ENCODE measurements around the gene TNFSF10. TPM values are rescaled to one million over a fixed set of nuclear protein-coding genes. Genes with fewer than 3 reads are reported as not detected.

TNFSF10 gene
- total and polyA plus RNA-seq, 2 experiments from 2014 or later = not detected

DNA sequence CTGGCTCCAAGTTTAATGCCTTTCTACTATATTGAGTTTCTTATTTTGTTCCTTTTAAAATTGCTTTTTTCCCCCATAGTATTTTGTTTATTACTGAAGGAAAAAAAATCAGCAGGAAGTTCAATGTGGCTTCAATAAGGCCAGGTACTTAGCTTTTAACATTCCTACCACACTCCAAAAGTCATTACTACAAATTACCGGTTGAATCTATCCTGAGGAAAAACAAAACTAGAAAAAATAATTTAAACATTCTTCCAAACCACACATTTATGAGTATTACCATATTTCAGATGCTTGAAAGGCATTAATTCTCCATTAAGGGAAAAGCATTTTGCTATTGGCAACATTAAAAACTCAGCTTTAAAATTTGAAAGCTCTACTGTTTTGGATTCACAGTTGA, 20.2 kb upstream of the TNFSF10 start:
- Histone ChIP-seq H3K4me2 (ENCODE audit: unreplicated experiment) (no peak overlapping the region), H3K27me3 (replicated peaks; ENCODE audit: insufficient read depth) (no peaks in the 10 kb centered on the region), H3K4me3 (no peak overlapping the region), H4K20me1 (ENCODE audit: insufficient read depth) (no peaks in the 10 kb centered on the region), H3K9ac (no peak overlapping the region), H3K4me1 (ENCODE audit: insufficient read depth) (peaks cover 12% of the 10 kb centered on the region), H3K27ac (no peak overlapping the region), H3K9me3 (ENCODE audit: low read depth) (no peaks in the 10 kb centered on the region), H3K36me3 (ENCODE audit: low read depth) (no peaks in the 10 kb centered on the region), H2AFZ (peak overlapping the region; percentile 3; the same call in 1 of the 2 replicates), H3F3A (ENCODE audit: insufficient read depth) (peaks cover 6% of the 10 kb centered on the region; the same call in 1 of the 2 replicates), H3K9me2 (ENCODE audit: insufficient read depth) (no peaks in the 10 kb centered on the region), H3K79me2 (ENCODE audit: insufficient read depth) (no peaks in the 10 kb centered on the region)
- DNase-seq = no peak
- WGBS, 2 experiments (ENCODE audit: low coverage in 1 of 2, low lambda C conversion rate in 2 of 2, missing lambda C conversion rate in 2 of 2) = 86 to 93% methylated on average over 1 of the region's 1 CpG
- in situ Hi-C loops (cut with MboI) = no loop called here
- TF ChIP-seq EZH2 (IDR thresholded peaks at IDR 0.05; ENCODE audit: insufficient read depth, poor library complexity, severe bottlenecking) (no peak), EZH2phosphoT487 (IDR thresholded peaks at IDR 0.05; ENCODE audit: insufficient read depth, low read depth) (no peak)

- WGBS, 2 experiments (ENCODE audit: low coverage in 1 of 2, low lambda C conversion rate in 2 of 2, missing lambda C conversion rate in 2 of 2) = 62 to 72% methylated on average over 3 of the region's 3 CpGs
- TF ChIP-seq EZH2phosphoT487 (IDR thresholded peaks at IDR 0.05; ENCODE audit: insufficient read depth, low read depth) (no peak), EZH2 (IDR thresholded peaks at IDR 0.05; ENCODE audit: insufficient read depth, poor library complexity, severe bottlenecking) (no peak)
- Histone ChIP-seq H3K4me1 (ENCODE audit: insufficient read depth) (peaks cover 12% of the 10 kb centered on the region), H3K27me3 (replicated peaks; ENCODE audit: insufficient read depth) (no peaks in the 10 kb centered on the region), H3K4me3 (no peak overlapping the region), H2AFZ (peak overlapping the region; percentile 3; the same call in 1 of the 2 replicates), H3K79me2 (ENCODE audit: insufficient read depth) (no peaks in the 10 kb centered on the region), H3F3A (ENCODE audit: insufficient read depth) (peaks cover 6% of the 10 kb centered on the region; the same call in 1 of the 2 replicates), H3K27ac (no peak overlapping the region), H3K9ac (no peak overlapping the region), H4K20me1 (ENCODE audit: insufficient read depth) (no peaks in the 10 kb centered on the region), H3K9me2 (ENCODE audit: insufficient read depth) (no peaks in the 10 kb centered on the region), H3K9me3 (ENCODE audit: low read depth) (no peaks in the 10 kb centered on the region), H3K4me2 (ENCODE audit: unreplicated experiment) (no peak overlapping the region), H3K36me3 (ENCODE audit: low read depth) (no peaks in the 10 kb centered on the region)
- in situ Hi-C loops (cut with MboI) = no loop called here
- DNase-seq = no peak
These were observed 19.8 kb upstream of the TNFSF10 start for GRCh38 chr3:172542999-172543398.

- no peak for DNase-seq
- no peak overlapping the region for H2AFZ ChIP-seq
- no peaks in the 10 kb centered on the region for H3K27me3 ChIP-seq (replicated peaks; ENCODE audit: insufficient read depth)
- H3K79me2 ChIP-seq (ENCODE audit: insufficient read depth) = no peaks in the 10 kb centered on the region
- no peak overlapping the region for H3K9ac ChIP-seq
- H3F3A ChIP-seq (ENCODE audit: insufficient read depth) = peaks cover 6% of the 10 kb centered on the region; the same call in 1 of the 2 replicates
- no peaks in the 10 kb centered on the region for H3K9me3 ChIP-seq (ENCODE audit: low read depth)
- H3K4me3 ChIP-seq = no peak overlapping the region
- H4K20me1 ChIP-seq (ENCODE audit: insufficient read depth) = no peaks in the 10 kb centered on the region
- no peaks in the 10 kb centered on the region for H3K9me2 ChIP-seq (ENCODE audit: insufficient read depth)
- H3K4me1 ChIP-seq (ENCODE audit: insufficient read depth) = peaks cover 12% of the 10 kb centered on the region
- peak overlapping the region; percentile 53 for H3K27ac ChIP-seq
- in situ Hi-C loops (cut with MboI) = no loop called here
- no peaks in the 10 kb centered on the region for H3K36me3 ChIP-seq (ENCODE audit: low read depth)
- TF ChIP-seq EZH2phosphoT487 (IDR thresholded peaks at IDR 0.05; ENCODE audit: insufficient read depth, low read depth) (no peak), EZH2 (IDR thresholded peaks at IDR 0.05; ENCODE audit: insufficient read depth, poor library complexity, severe bottlenecking) (no peak)
- no peak overlapping the region for H3K4me2 ChIP-seq (ENCODE audit: unreplicated experiment)
These were observed 18.8 kb upstream of the TNFSF10 start for GRCh38 chr3:172541945-172542488.

- 100% methylated on average over 1 of the region's 1 CpG for WGBS, 2 experiments (ENCODE audit: low coverage in 1 of 2, low lambda C conversion rate in 2 of 2, missing lambda C conversion rate in 2 of 2)
- no peak overlapping the region for H3K4me3 ChIP-seq
- H3K27ac ChIP-seq = no peak overlapping the region
- no peaks in the 10 kb centered on the region for H3K36me3 ChIP-seq (ENCODE audit: low read depth)
- no peak overlapping the region for H2AFZ ChIP-seq
- DNase-seq = no peak
- no peaks in the 10 kb centered on the region for H3K9me3 ChIP-seq (ENCODE audit: low read depth)
- peaks cover 12% of the 10 kb centered on the region for H3K4me1 ChIP-seq (ENCODE audit: insufficient read depth)
- no peaks in the 10 kb centered on the region for H3K27me3 ChIP-seq (replicated peaks; ENCODE audit: insufficient read depth)
- no peaks in the 10 kb centered on the region for H3K79me2 ChIP-seq (ENCODE audit: insufficient read depth)
- no peak overlapping the region for H3K4me2 ChIP-seq (ENCODE audit: unreplicated experiment)
- no peaks in the 10 kb centered on the region for H3K9me2 ChIP-seq (ENCODE audit: insufficient read depth)
- H3F3A ChIP-seq (ENCODE audit: insufficient read depth) = peaks cover 6% of the 10 kb centered on the region; the same call in 1 of the 2 replicates
- no peak for TF ChIP-seq EZH2phosphoT487 (IDR thresholded peaks at IDR 0.05; ENCODE audit: insufficient read depth, low read depth)
- no peak for TF ChIP-seq EZH2 (IDR thresholded peaks at IDR 0.05; ENCODE audit: insufficient read depth, poor library complexity, severe bottlenecking)
- in situ Hi-C loops (cut with MboI) = no loop called here
- no peaks in the 10 kb centered on the region for H4K20me1 ChIP-seq (ENCODE audit: insufficient read depth)
- H3K9ac ChIP-seq = no peak overlapping the region
These were observed 16.8 kb upstream of the TNFSF10 start for GRCh38 chr3:172540049-172540448.

Measured in GM23248 (cell line).